ENCODE data around the gene BTK.

BTK gene

GRCh38 chrX:101383679-101384205 lies 2.2 kb downstream of the BTK start:
- TF ChIP-seq GATA2 (IDR thresholded peaks at IDR 0.05; ENCODE audit: low read depth, low read length) = no peak
- no peak for TF ChIP-seq GATA3 (IDR thresholded peaks at IDR 0.05; ENCODE audit: low read depth, low read length)

GRCh38 chrX:101377547-101377946 lies 8.4 kb downstream of the BTK start:
- TF ChIP-seq GATA2 (IDR thresholded peaks at IDR 0.05; ENCODE audit: low read depth, low read length) (no peak), GATA3 (IDR thresholded peaks at IDR 0.05; ENCODE audit: low read depth, low read length) (no peak)

- TF ChIP-seq GATA2 (IDR thresholded peaks at IDR 0.05; ENCODE audit: low read depth, low read length) (no peak), GATA3 (IDR thresholded peaks at IDR 0.05; ENCODE audit: low read depth, low read length) (no peak)
These were observed 15.0 kb downstream of the BTK start for GRCh38 chrX:101370888-101371504.

- TF ChIP-seq GATA3 (IDR thresholded peaks at IDR 0.05; ENCODE audit: low read depth, low read length) (no peak), GATA2 (IDR thresholded peaks at IDR 0.05; ENCODE audit: low read depth, low read length) (no peak)
These were observed 16.3 kb downstream of the BTK start for GRCh38 chrX:101369687-101370086.

GRCh38 chrX:101368800-101369199 lies 17.2 kb downstream of the BTK start:
- TF ChIP-seq GATA2 (IDR thresholded peaks at IDR 0.05; ENCODE audit: low read depth, low read length) = no peak
- TF ChIP-seq GATA3 (IDR thresholded peaks at IDR 0.05; ENCODE audit: low read depth, low read length) = no peak

- TF ChIP-seq GATA2 (IDR thresholded peaks at IDR 0.05; ENCODE audit: low read depth, low read length) (no peak), GATA3 (IDR thresholded peaks at IDR 0.05; ENCODE audit: low read depth, low read length) (no peak)
These were observed 20.6 kb downstream of the BTK start for GRCh38 chrX:101365301-101365795.

- TF ChIP-seq GATA3 (IDR thresholded peaks at IDR 0.05; ENCODE audit: low read depth, low read length) (no peak), GATA2 (IDR thresholded peaks at IDR 0.05; ENCODE audit: low read depth, low read length) (peak; percentile 24; the same call in 1 of the 2 replicates)
These were observed 23.2 kb downstream of the BTK start for GRCh38 chrX:101362757-101363156.

GRCh38 chrX:101362116-101362515 lies 23.9 kb downstream of the BTK start:
- no peak for TF ChIP-seq GATA2 (IDR thresholded peaks at IDR 0.05; ENCODE audit: low read depth, low read length)
- no peak for TF ChIP-seq GATA3 (IDR thresholded peaks at IDR 0.05; ENCODE audit: low read depth, low read length)

GRCh38 chrX:101360390-101360789 lies 25.6 kb downstream of the BTK start:
- TF ChIP-seq GATA2 (IDR thresholded peaks at IDR 0.05; ENCODE audit: low read depth, low read length) = no peak
- no peak for TF ChIP-seq GATA3 (IDR thresholded peaks at IDR 0.05; ENCODE audit: low read depth, low read length)

GRCh38 chrX:101359966-101360365 lies 26.0 kb downstream of the BTK start:
- TF ChIP-seq GATA3 (IDR thresholded peaks at IDR 0.05; ENCODE audit: low read depth, low read length) (no peak), GATA2 (IDR thresholded peaks at IDR 0.05; ENCODE audit: low read depth, low read length) (no peak)

- TF ChIP-seq GATA2 (IDR thresholded peaks at IDR 0.05; ENCODE audit: low read depth, low read length) (no peak), GATA3 (IDR thresholded peaks at IDR 0.05; ENCODE audit: low read depth, low read length) (no peak)
These were observed 28.7 kb downstream of the BTK start for GRCh38 chrX:101357166-101357795.

- TF ChIP-seq GATA3 (IDR thresholded peaks at IDR 0.05; ENCODE audit: low read depth, low read length) = no peak
- no peak for TF ChIP-seq GATA2 (IDR thresholded peaks at IDR 0.05; ENCODE audit: low read depth, low read length)
These were observed 36.8 kb downstream of the BTK start for GRCh38 chrX:101349193-101349562.

GRCh38 chrX:101348452-101349192 lies 37.4 kb downstream of the BTK start, which contains the start of gene TIMM8A:
Gene TIMM8A, minus strand, starts transcription at chrX:101348742. Its CDS starts 78 bp downstream, at chrX:101348664.
- no peak for TF ChIP-seq GATA3 (IDR thresholded peaks at IDR 0.05; ENCODE audit: low read depth, low read length)
- no peak for TF ChIP-seq GATA2 (IDR thresholded peaks at IDR 0.05; ENCODE audit: low read depth, low read length)

GRCh38 chrX:101347859-101348451 lies 38.0 kb downstream of the BTK start:
- no peak for TF ChIP-seq GATA3 (IDR thresholded peaks at IDR 0.05; ENCODE audit: low read depth, low read length)
- no peak for TF ChIP-seq GATA2 (IDR thresholded peaks at IDR 0.05; ENCODE audit: low read depth, low read length)

All from SH-SY5Y (cell line).